NCI-H1105 treated with DMSO at 0.1 percent for 48 hours (cell line): ENCODE results near the gene TGFBR3.

Source experiments
- DNase-seq: peaks from one replicate; lab custom pipeline; 2025; lab: John Stamatoyannopoulos, UW

TGFBR3 gene

DNA sequence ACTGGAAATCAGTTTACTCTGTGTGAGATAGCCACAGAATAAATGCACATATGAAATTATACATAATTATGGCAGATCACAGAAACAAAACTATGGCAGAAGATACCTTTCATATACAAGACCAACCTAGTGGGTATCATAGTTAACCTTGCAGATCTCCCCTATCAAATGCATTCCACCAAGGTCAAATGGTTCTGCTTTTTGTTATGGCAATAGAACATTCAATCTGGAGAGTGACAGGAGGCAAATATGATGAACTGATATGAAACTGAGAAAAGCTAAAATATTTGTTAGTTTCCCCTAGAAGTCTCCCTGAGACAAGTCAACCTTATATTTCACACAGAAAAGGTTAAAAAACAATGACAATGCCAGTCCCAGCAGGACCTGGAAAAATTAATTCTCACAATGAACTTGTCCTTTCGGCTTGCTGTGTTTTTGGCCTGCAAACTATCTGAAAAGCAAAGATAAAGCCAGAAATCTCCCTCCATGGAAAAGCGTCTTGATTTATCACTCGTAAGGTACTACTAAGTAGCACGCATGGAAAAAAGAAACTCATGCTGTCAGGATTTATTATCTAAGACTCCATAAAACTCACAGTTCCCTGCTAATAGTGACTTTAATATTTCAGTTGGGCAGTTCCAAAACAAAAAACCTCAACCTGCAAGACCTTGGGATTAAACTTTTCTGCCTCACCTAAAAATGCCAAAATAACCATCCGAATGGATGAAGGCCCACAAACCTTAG, 174.3 kb downstream of the TGFBR3 start:
- no peak for DNase-seq

DNA sequence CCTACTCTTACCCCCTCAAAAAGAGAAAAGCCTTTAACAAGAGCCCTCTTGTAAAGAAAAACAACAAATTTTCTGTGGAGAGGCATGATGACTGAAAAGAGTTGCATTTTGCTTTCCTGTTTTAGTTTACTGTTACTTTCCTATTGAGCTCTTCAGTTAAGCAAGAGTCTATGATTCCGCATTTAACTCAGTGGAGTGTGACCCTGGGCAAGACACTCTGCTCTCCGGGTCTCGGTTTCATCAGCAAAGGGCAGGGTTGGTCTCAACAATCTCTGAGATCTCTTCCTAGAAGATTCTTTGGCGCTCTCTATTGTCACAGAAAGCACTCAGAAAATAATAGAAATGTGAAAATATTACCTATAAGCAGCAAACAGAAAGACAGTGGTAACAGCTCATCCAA, 175.7 kb downstream of the TGFBR3 start:
- no peak for DNase-seq

DNA sequence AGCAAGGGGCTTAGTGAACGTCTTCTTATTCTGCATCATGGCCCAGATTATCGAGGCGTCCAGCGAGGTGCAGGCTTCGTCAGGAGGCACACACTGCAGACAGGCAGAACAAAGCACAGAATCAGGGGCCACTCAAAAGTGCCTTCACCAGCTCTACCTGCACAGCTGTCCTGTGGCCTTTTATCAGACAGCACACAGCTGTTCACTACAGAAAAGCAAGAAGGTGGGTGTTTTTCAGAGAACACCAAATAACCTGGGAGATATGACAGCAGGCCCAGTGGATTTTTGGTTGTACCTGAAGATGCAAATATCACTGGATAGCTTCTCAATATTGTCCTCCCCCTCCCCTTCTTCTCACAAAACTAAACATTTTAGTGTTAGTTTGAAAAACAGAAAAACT, 177.3 kb downstream of the TGFBR3 start:
- DNase-seq, result no peak

DNA sequence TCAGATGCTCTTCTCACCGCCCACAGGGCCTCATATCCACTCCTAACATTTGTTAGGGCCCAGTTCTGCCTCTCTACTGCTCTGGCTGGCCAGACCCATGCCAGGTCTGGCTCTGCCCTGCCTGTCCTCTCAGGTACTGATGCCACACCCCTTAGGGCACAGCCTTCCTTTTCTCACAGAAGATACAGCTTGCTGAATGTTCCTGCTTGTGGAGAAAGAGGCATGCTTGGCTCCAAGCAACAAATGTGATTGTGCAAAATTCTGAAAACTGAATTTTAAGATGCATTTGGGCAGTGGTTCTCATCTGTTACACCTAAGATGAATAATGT, 178.1 kb downstream of the TGFBR3 start:
- no peak for DNase-seq

DNA sequence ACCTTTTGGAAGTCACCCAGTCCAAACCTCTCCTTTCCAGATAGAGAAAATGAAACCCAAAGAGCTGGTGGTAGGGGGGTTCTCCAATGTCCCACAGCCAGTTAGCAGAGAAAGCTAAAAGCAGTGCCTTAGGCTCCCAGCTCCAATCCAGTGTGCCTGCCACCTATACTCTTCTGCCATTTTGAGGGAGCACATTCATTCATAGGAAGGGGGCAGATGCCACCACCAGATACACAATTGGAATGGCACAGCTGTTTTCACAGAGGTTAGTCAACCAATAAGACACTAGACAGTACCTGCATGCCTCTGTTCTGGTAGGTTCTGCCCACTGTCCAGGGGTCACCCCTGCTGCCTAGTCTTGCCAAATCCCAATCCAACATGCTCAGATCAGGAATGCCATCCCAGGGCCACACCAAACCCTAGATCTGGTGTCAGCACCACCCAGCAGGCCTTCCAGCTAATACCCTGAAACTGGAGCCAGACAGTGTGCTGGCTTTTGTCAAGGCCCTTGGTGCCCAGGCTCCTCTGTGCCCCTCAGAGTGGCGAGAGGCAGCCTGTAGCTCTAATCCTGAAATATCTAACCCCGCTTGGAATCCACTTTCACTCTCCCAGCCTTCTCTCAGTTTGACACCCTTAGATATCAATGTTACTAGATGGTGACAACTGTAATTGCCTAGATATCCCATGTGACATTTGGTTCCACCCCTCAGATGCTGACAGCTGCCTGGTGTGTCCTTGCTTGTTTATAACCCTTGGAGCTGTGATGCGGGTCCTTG, 178.6 kb downstream of the TGFBR3 start:
- no peak for DNase-seq

DNA sequence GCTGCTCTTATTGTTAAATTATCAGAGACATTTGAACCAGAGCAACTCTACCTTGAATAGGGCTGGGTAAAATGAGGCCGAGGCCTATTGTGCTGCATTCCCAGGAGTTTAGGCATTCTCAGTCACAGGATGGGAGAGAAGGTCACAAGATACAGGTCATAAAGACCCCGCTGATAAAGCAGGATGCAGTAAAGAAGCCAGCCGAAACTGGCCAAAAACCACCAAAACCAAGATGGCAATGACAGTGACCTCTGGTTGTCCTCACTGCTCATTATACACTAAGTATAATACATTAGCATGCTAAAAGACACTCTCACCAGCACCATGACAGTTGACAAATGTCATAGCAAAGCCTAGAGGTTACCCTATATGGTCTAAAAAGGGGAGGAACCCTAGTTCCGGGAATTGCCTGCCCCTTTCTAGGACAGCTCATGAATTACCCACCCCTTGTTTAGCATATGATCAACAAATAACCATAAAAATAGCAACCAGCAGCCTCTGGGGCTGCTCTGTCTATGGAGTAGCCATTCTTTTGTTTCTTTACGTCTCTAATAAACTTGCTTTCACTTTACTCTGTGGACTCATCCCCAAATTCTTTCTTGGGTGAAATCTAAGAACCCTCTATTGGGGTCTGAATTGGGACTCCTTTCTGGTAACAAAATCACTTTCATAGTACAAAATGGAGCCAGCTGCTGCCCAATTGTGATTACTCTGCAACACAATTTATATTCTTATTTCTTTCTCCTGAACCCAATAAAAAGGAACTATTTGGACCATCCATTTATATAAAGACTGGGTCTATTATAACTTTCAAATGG, 179.6 kb downstream of the TGFBR3 start:
- no peak for DNase-seq

DNA sequence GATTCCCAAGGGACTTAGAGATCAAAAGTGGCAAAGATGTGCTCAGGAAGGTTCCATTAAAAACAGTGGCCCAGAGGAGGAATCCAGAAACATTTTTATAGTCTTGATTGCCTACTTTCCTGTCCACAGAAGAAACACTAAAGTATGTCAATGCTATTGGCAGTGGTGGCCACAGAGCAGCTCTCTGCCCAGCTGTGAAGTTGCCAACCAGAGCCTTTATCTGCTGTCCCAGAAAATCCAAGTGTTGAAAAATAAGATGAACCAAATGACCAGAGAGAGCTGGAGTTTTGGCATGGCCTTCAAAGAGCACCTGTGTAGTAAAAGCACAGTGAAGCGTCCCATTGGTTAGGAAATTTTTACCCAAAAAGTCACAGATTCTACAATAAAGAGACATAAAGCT, 181.2 kb downstream of the TGFBR3 start:
- no peak for DNase-seq

DNA sequence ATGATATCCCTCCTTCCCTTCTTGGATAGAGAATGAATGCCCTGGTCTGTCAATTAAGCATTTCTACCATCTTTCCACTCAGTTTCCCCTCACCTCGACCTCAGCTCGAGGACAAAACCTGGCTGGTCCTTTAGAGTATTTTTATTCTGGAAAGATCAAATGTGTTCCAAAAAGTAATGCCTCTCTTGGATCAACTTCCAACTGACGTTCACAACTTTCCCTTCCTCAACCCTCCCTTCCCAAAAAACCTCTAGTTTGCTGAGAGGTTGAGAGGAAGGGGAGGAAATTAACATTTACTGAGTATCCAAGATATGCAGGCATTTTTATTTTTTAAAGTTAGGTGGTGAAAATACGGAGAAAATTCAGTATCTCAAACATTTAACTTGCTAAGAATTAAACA, 182.9 kb downstream of the TGFBR3 start:
- DNase-seq, result no peak

DNA sequence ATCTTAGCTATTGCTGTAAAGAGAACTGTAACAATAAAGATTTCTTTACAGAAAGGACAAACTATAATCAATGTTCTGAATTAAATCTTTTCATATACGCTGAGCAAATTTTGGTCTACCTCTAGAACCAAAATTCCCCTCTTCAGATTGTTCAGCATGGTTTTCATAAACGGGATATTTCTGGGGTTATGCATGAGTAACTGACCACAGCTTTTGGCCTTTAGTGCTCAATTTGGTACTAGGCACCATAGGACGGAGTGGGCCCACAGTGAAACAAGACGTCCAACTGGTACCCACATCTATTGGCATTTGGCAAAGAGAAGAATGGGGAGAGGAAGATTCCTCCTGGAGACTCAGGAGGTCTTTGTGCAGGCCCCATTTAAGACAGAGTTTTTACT, 184.5 kb downstream of the TGFBR3 start:
- no peak for DNase-seq

DNA sequence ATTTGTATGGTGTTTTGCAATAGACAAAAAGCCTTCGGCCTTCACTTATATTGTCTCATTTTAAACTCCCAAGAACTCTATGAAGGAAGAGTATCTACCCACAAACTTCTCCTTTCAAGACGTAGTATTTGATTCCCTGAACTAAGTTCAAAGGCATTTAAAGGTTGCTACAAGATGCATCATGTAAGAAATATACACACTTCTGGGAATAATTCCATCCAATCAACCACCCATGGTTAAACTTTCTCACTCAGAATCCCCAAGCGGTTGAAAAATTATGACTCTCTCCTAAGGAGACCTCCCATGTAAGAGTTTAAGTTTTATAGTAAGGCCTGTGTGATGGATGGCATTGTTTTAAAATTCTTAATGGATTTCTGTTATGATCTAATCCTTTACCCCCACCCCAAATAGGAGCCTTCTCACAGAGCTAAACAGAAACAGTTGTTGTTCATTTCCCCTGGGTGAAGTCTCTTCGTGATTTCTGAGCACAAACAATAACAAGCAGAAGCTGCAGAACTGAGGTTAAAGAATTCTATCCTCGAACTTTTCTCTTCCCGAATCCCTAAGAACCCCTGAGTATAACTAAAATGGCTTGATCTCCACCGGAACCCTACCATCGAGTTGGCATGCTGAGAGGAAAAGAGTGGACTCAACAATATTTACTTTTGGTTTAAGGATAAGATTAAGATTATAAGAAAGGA, 185.0 kb downstream of the TGFBR3 start:
- no peak for DNase-seq

DNA sequence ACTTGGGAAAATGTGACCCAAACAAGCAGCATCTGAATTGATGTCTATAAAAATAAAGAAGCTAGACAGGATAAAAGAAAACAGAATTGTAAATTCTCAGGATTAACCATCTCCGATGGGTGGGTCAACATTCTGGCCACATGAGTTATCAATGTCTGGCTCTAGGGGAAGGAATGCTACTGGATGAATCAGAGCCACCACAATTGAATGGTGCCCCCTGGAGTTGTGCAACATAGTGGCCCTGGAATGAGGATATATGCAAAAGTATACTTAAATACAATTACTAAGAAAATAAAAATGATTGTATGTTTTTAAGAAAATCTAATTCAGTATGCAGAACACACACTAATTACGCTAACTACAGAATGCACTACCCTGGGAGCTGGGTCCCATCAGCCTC, 185.6 kb downstream of the TGFBR3 start:
- DNase-seq, result no peak

DNA sequence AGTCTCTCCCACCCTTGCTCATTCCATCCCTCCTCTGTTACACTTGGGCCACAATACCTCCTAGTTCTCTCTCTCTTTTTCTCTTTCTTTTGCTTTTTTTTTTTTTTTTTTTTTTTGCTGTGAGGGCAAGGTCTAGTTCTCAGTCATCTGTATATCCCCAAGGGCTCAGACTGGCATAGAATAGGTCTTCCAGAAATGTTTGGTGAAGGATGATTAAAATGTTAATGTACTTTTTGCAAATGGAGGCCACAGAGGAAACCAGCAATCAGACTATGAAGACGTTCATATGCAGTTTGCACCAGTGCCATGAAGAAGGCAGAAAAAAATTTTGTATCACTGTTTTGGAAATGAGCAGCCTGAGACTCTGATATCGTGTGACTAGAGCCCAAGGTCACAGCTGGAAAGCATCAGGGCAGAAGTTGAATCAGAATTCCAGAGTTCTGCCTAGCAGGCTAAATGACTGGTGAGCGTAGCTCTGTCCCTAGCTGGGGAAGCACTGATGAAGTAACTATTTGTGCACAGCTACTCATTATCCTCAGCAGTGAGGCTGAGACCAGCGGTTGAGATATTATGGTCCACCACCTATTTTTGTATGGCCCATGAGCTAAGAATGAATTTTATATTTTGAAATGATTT, 186.5 kb downstream of the TGFBR3 start:
- no peak for DNase-seq

DNA sequence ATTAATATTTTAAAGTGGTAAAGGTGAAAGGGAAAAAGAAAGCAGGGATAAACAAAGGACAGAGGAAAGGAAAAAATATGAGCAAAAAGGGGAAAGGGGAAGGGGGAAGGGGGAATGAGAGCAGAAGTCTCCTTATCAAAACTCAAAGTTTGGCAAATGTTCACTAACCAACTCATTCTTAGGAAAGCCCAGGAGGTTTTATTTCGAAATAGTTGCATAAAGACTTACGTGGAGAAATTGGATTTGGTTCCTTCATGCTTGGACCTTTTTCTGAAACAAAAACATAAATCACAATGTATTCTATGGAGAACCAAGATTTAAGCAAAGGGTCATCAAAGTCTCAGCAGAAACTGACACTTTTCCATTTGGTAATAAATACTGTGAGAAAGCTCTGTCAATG, 188.1 kb downstream of the TGFBR3 start:
- DNase-seq, result no peak

DNA sequence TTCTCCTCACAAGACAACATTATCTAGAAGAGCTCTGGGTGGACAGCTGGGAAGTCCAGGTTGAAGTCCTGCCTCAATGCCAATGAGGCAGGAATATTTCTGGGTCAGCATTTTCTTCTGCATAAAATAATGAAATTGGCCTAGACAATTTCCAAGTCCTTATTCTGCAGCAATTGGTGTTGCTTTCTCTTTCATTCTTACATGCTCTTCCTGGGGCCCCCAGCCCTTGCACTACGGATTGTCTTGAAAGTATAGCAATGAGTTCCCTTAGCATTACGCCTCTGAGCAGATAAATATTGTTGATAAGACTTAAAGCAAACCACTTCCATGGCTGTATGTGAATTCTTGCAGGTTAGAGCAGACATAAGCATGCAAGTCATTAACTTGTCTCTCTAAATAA, 188.5 kb downstream of the TGFBR3 start:
- no peak for DNase-seq

DNA sequence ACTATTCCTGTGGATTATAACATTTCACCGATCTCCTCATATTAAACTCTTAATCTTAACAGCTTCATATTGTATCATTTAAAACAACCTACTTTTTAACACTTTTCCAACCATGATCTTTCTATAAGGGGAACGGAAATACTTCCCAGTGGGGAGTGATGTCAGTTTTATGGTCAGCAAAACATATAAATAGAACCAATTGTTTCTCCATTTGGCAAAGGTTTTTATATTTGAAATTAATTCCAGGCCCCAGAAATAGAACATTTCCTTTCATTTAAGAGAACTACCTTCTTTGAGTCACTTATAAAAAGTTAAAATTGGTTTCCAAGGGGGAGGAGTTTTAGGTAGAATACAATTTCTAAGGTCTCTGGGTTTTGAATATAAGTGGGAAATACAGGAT, 189.6 kb downstream of the TGFBR3 start:
- no peak for DNase-seq

DNA sequence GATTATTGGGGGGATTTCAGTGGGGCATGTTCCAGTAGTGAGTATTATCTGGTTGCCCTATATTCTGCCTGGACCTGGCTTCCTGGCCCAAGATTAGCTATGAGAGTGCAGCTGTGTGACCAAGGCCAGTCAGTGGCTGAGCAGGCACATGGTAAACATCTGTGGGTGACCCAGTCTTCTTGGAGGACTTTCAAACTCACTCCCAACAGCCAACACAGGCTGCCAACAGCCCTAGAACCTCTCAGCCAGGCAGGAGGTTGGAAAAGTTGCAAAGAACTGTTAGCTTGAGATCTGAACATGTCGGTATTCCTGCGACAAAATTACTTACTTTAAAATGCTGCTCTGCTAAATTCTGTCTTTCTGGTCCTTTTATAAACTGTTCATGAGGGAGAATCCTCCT, 192.4 kb downstream of the TGFBR3 start:
- DNase-seq, result no peak

DNA sequence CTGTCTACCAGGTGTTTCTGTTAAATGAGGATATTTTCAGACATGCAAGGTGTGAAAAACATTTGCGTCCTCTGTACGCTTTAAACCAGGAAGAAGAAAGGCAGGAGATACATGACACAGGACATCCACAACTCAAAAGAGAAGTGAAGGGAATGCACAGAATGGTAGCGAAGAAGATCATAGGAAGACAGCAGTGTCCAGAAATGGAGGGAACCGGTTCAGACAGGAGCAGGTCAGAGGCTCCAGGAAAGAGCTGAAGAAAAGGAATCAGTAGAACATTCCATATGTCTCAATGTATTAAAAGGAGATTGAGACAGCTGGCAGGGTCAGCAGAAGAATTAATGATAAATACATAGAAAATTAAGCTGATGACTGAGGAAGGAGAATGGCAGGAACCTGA, 194.4 kb downstream of the TGFBR3 start:
- no peak for DNase-seq

DNA sequence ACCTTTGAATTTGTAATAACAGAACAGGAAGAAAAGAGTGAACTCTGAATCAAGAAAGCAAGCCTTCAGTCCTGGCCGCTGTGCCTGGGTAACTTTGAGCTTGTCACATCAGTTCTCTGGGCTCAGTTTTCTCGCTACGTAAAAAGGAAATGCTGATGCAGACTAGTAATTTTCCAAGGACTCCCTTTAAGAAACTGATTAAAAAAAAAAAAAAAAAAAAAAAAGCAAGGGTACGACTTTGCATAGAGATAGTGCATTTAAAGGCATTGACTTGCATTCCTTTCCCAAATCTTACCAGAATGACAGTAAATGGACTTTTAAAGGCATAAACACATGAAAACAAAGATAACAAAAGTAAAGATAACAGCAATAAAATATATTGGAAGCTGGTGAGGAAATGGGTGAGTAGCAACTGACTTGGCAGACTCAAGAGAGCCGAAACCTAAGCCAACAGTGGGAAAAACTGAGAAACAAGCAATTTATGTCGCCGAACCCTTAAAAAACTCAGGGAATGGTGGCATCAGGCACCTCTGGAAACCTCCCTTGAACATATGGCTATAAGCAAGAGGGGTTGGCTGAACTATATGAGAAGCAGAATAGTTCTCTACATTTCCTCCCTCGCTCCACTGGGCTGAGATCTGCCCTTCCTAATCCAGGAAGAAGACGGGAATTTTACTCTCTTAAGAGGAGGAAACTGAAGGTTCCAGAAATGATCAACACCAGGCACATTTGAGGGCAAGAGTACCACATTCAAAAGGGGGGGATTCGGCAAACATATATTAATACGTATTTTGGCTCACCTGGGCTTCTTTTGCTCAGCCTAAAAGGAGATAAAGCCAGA, 196.1 kb downstream of the TGFBR3 start:
- no peak for DNase-seq

DNA sequence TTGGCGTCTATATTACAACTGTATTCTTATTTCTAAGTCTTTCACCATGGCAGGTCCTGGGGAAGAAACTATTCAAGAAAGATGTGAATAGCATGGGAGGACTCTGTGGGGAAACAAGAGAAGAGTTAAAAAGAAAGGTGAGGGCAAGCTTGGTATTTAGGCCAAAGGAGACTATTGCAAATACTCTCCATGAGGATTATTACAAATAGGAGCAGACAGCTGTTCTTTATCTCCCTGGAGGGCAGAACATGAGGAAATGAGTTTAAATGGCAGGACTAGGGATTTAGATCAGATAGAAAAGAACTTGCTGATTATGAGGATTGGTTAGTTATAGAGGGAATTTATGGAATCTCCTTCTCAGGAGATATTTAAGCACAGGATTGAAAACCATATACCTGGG, 198.5 kb downstream of the TGFBR3 start:
- DNase-seq, result no peak

DNA sequence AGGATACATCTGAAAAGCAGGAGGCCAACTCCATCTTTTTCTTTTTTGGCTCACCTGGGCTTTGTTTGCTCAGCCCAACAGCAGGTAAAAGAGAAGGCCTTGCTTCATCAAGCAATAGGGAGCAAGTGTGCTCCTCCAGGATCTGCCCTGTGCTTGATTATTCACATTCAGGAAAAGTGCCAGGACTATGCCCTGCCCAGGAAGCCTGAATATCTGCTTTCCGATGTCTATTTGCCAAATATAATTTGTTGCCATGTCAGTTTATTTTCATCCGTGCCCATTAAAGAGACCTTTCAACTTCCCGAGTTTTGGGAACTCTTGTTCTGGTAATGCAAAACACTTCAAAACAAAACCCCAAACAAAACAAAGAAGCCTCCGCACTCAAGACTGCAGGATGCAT, 200.0 kb downstream of the TGFBR3 start:
- no peak for DNase-seq
